ENCODE results near the gene DDX52. TPM values are rescaled to one million over a fixed set of nuclear protein-coding genes. Genes with fewer than 3 reads are reported as not detected.

The DDX52 gene
- total RNA-seq, 3 donors from 2014 or later (not counting 1 experiment from before 2014, with no cell fraction given) = 39.1 to 47.5 (median 41.9) TPM

DNA sequence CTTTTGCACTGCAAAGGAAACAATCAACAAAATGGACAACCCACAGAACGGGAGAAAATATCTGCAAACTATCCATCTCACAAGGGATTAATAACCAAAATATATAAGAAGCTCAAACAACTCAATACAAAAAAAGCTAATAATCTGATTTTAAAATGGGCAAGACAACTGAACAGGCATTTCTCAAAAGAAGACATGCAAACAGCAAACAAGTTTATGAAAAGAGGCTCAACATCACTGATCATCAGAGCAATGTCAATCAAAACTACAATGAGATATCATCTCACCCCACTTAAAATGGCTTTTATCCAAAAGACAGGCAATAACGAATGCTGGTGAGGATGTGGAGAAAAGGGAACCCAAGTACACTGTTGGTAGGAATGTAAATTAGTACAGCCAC is 68.8 kb downstream of the DDX52 start:
- Histone ChIP-seq H3K27ac (ENCODE audit: low read length) (no peak overlapping the region), H3K4me3 (ENCODE audit: low read length) (no peak overlapping the region), H3K9me3 (ENCODE audit: control insufficient read depth, insufficient read depth, low read length) (no peaks in the 10 kb centered on the region), H3K4me1 (ENCODE audit: control insufficient read depth, insufficient read depth, low read length) (no peaks in the 10 kb centered on the region), H3K36me3 (ENCODE audit: control insufficient read depth, insufficient read depth, low read length) (peaks cover 67% of the 10 kb centered on the region), H3K27me3 (ENCODE audit: control insufficient read depth, insufficient read depth, low read length) (no peaks in the 10 kb centered on the region)
- Mint-ChIP-seq H3K4me3 (no peak overlapping the region), H3K36me3 (peaks cover 20% of the 10 kb centered on the region), H3K27ac (peak overlapping the region; percentile 21 to 59), H3K27me3 (ENCODE audit: low read depth in 2 of 2) (no peaks in the 10 kb centered on the region), H3K9me3 (no peaks in the 10 kb centered on the region), H3K4me1 (peaks cover 19 to 25% of the 10 kb centered on the region in 2 donors)
- DNase-seq = no peak
- no peak for ATAC-seq
- no peak for TF ChIP-seq CTCF (IDR thresholded peaks at IDR 0.05)
- intact Hi-C loops (cut with micrococcal nuclease) = no loop called here
- WGBS (ENCODE audit: insufficient coverage) = 100% methylated on average over 2 of the region's 2 CpGs

- intact Hi-C loops (cut with micrococcal nuclease) = no loop called here
- H3K4me1 Mint-ChIP-seq = peaks cover 22 to 29% of the 10 kb centered on the region in 2 donors
- no peak overlapping the region for H3K4me3 ChIP-seq (ENCODE audit: low read length)
These were observed 71.6 kb downstream of the DDX52 start for GRCh38 chr17:37571674-37572073.

DNA sequence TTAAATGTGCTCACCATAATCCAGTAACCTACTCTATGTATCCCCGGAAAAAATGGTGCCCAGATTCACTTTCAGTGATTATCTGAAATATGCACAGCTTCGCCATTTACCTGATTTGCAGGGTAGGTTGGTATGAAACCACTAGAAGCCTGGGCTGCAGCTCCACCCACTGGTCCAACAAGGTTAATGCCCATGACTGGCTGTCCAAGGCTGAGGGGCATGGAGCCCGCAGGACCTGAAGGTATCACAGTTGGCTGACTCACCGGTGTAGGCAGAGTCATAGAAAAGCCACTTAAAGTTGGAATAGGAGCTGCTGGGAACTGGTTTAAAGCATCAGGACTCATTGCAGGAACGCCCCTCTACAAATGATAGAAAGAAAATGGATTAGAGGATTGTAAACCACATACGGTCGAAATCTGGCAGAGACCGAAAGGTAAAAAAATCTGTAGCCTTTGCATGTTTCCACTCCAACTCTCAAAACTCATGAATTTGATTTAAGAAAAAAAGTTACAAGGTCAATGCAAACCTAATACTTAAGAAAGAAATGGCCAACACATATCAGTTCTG is 72.6 kb downstream of the DDX52 start:
- no peak overlapping the region for H3K4me3 Mint-ChIP-seq
- peaks cover 28% of the 10 kb centered on the region for H3K36me3 Mint-ChIP-seq
- no peak overlapping the region for H3K4me3 ChIP-seq (ENCODE audit: low read length)
- H3K9me3 Mint-ChIP-seq = no peaks in the 10 kb centered on the region
- no peaks in the 10 kb centered on the region for H3K27me3 ChIP-seq (ENCODE audit: control insufficient read depth, insufficient read depth, low read length)
- DNase-seq = peak in 1 of 2 donors; percentile 42
- H3K27ac Mint-ChIP-seq = no peak overlapping the region
- H3K27ac ChIP-seq (ENCODE audit: low read length) = no peak overlapping the region
- WGBS (ENCODE audit: insufficient coverage) = 94% methylated on average over 8 of the region's 8 CpGs
- H3K9me3 ChIP-seq (ENCODE audit: control insufficient read depth, insufficient read depth, low read length) = no peaks in the 10 kb centered on the region
- peaks cover 73% of the 10 kb centered on the region for H3K36me3 ChIP-seq (ENCODE audit: control insufficient read depth, insufficient read depth, low read length)
- TF ChIP-seq CTCF (IDR thresholded peaks at IDR 0.05) = no peak
- no peaks in the 10 kb centered on the region for H3K4me1 ChIP-seq (ENCODE audit: control insufficient read depth, insufficient read depth, low read length)
- no peaks in the 10 kb centered on the region for H3K27me3 Mint-ChIP-seq (ENCODE audit: low read depth in 2 of 2)
- intact Hi-C loops (cut with micrococcal nuclease) = no loop called here
- H3K4me1 Mint-ChIP-seq = peaks cover 23 to 29% of the 10 kb centered on the region in 2 donors
- peak in 1 of 3 donors; percentile 52 for ATAC-seq

More at GRCh38 chr17:37571674-37572073, 71.6 kb downstream of the DDX52 start:
- Histone ChIP-seq H3K9me3 (ENCODE audit: control insufficient read depth, insufficient read depth, low read length) (no peaks in the 10 kb centered on the region), H3K27ac (ENCODE audit: low read length) (no peak overlapping the region), H3K27me3 (ENCODE audit: control insufficient read depth, insufficient read depth, low read length) (no peaks in the 10 kb centered on the region), H3K36me3 (ENCODE audit: control insufficient read depth, insufficient read depth, low read length) (peaks cover 73% of the 10 kb centered on the region), H3K4me1 (ENCODE audit: control insufficient read depth, insufficient read depth, low read length) (no peaks in the 10 kb centered on the region)
- no peak for DNase-seq
- Mint-ChIP-seq H3K36me3 (peaks cover 26% of the 10 kb centered on the region), H3K4me3 (no peak overlapping the region), H3K9me3 (no peaks in the 10 kb centered on the region), H3K27me3 (ENCODE audit: low read depth in 2 of 2) (no peaks in the 10 kb centered on the region), H3K27ac (no peak overlapping the region)
- no peak for TF ChIP-seq CTCF (IDR thresholded peaks at IDR 0.05)
- WGBS (ENCODE audit: insufficient coverage) = 100% methylated on average over 3 of the region's 3 CpGs
- no peak for ATAC-seq

All from natural killer cell (primary cell).